ENCODE results near the gene ARFGAP1. TPM values are rescaled to one million over a fixed set of nuclear protein-coding genes. Genes with fewer than 3 reads are reported as not detected.

The ARFGAP1 gene
- total and polyA plus RNA-seq, 2 experiments from 2014 or later = 41.5 to 95.5 TPM

DNA sequence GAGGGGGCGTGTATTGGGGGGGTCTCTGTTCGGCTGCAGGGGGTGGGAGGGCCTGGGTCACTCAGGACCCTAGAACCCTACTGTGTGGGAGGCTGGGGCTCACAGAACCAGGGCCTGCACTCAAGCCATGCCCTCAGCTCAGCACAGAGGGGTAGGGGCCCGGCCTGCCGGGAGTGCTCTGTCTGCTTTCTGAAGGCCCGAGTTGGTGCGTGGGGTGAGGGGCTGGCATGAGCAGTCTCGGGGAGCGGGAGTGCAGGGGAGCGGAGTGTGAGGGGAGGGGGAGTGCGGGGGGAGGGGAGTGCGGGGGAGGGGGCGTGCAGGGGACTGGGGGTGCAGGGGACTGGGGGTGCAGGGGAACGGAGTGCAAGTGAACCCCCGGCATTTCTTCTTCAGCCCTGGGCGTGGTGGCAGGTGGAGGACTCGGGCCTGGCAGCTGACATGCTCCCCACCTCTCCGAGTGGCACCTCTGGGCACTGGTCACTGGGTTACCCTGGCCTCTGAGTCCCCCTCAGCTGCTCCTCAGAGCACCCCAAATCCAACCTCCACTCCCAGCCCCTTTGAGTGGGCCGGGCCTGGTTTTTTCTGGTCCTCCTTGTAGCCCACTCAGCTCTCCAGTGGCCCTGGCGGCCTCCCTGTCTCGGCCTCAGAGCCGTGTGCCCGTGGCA is 21.4 kb downstream of the ARFGAP1 start (continued):
- TF ChIP-seq, protein P1, sequence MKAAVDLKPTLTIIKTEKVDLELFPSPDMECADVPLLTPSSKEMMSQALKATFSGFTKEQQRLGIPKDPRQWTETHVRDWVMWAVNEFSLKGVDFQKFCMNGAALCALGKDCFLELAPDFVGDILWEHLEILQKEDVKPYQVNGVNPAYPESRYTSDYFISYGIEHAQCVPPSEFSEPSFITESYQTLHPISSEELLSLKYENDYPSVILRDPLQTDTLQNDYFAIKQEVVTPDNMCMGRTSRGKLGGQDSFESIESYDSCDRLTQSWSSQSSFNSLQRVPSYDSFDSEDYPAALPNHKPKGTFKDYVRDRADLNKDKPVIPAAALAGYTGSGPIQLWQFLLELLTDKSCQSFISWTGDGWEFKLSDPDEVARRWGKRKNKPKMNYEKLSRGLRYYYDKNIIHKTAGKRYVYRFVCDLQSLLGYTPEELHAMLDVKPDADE (IDR thresholded peaks at IDR 0.05) = no peak
- no peak for TF ChIP-seq STAT1 (IDR thresholded peaks at IDR 0.05; ENCODE audit: unreplicated experiment)
- no peak for TF ChIP-seq CREB1 (CRISPR knock-in tag; IDR thresholded peaks at IDR 0.05; ENCODE audit: low read depth)
- no peak for TF ChIP-seq EZH2 (IDR thresholded peaks at IDR 0.05; ENCODE audit: low read depth, unreplicated experiment)
- no peak for TF ChIP-seq POLR2AphosphoS5 (IDR thresholded peaks at IDR 0.05; ENCODE audit: low read depth)
- no peak for TF ChIP-seq ZNF114 (CRISPR knock-in tag; IDR thresholded peaks at IDR 0.05)
- TF ChIP-seq NANOG (IDR thresholded peaks at IDR 0.05; ENCODE audit: borderline replicate concordance) = no peak
- TF ChIP-seq EZH2phosphoT487 (IDR thresholded peaks at IDR 0.05; ENCODE audit: unreplicated experiment) = no peak
- no peak for TF ChIP-seq JUNB (IDR thresholded peaks at IDR 0.05; ENCODE audit: unreplicated experiment)
- TF ChIP-seq, protein P2, sequence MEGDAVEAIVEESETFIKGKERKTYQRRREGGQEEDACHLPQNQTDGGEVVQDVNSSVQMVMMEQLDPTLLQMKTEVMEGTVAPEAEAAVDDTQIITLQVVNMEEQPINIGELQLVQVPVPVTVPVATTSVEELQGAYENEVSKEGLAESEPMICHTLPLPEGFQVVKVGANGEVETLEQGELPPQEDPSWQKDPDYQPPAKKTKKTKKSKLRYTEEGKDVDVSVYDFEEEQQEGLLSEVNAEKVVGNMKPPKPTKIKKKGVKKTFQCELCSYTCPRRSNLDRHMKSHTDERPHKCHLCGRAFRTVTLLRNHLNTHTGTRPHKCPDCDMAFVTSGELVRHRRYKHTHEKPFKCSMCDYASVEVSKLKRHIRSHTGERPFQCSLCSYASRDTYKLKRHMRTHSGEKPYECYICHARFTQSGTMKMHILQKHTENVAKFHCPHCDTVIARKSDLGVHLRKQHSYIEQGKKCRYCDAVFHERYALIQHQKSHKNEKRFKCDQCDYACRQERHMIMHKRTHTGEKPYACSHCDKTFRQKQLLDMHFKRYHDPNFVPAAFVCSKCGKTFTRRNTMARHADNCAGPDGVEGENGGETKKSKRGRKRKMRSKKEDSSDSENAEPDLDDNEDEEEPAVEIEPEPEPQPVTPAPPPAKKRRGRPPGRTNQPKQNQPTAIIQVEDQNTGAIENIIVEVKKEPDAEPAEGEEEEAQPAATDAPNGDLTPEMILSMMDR (conservative IDR thresholded peaks at IDR 0.05; ENCODE audit: low read depth in 2 of 2) = no peak

DNA sequence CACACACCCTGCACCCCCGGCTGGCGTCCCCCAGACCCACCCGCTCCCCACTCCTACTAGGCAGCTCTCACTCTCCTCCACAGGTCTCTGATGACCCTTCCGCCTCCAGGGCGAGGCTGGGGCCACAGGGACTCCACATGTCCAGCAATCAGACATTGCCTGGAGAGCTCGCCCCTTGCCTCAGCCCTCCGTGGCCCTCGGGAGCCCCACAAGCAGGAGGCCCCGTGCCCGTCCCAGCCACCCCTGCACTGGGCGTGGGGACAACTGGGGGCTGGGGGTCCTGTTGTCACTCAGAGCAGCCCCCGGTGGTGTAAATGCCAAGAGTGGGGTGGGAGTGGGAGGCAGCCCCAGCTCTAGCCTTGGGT is 21.9 kb downstream of the ARFGAP1 start:
- Histone ChIP-seq H2AFZ (no peak overlapping the region), H3K36me3 (ENCODE audit: insufficient read depth) (no peaks in the 10 kb centered on the region), H3K4me3 (no peak overlapping the region), H3K4me2 (no peak overlapping the region), H3K27ac (ENCODE audit: low read depth) (no peak overlapping the region), H4K20me1 (replicated peaks; ENCODE audit: insufficient read depth) (no peaks in the 10 kb centered on the region), H3F3A (replicated peaks; ENCODE audit: low read depth) (no peaks in the 10 kb centered on the region), H3K27me3 (ENCODE audit: insufficient read depth) (no peaks in the 10 kb centered on the region), H3K4me1 (ENCODE audit: insufficient read depth) (peaks cover 22% of the 10 kb centered on the region), H3K9me2 (ENCODE audit: insufficient read depth) (no peaks in the 10 kb centered on the region), H3K79me2 (replicated peaks; ENCODE audit: insufficient read depth) (no peaks in the 10 kb centered on the region)
- Mint-ChIP-seq H3K36me3 (ENCODE audit: low read depth) (no peaks in the 10 kb centered on the region), H3K27me3 (ENCODE audit: insufficient read depth, low read depth, poor library complexity) (peaks cover 31% of the 10 kb centered on the region), H3K27ac (no peak overlapping the region), H3K9me3 (no peaks in the 10 kb centered on the region), H3K4me3 (no peak overlapping the region), H3K4me1 (peaks cover 21% of the 10 kb centered on the region)
- ATAC-seq (no peak), DNase-seq (ENCODE audit: low spot score) (no peak)
- no peak for TF ChIP-seq EZH2phosphoT487 (IDR thresholded peaks at IDR 0.05; ENCODE audit: unreplicated experiment)
- TF ChIP-seq, protein P2 (conservative IDR thresholded peaks at IDR 0.05; ENCODE audit: low read depth in 2 of 2) = no peak
- no peak for TF ChIP-seq ZNF331 (CRISPR knock-in tag; IDR thresholded peaks at IDR 0.05; ENCODE audit: low read depth)
- TF ChIP-seq EZH2 (IDR thresholded peaks at IDR 0.05; ENCODE audit: low read depth, unreplicated experiment) = no peak
- no peak for TF ChIP-seq ZNF114 (CRISPR knock-in tag; IDR thresholded peaks at IDR 0.05)
- TF ChIP-seq STAT1 (IDR thresholded peaks at IDR 0.05; ENCODE audit: unreplicated experiment) = no peak
- TF ChIP-seq, protein P3, sequence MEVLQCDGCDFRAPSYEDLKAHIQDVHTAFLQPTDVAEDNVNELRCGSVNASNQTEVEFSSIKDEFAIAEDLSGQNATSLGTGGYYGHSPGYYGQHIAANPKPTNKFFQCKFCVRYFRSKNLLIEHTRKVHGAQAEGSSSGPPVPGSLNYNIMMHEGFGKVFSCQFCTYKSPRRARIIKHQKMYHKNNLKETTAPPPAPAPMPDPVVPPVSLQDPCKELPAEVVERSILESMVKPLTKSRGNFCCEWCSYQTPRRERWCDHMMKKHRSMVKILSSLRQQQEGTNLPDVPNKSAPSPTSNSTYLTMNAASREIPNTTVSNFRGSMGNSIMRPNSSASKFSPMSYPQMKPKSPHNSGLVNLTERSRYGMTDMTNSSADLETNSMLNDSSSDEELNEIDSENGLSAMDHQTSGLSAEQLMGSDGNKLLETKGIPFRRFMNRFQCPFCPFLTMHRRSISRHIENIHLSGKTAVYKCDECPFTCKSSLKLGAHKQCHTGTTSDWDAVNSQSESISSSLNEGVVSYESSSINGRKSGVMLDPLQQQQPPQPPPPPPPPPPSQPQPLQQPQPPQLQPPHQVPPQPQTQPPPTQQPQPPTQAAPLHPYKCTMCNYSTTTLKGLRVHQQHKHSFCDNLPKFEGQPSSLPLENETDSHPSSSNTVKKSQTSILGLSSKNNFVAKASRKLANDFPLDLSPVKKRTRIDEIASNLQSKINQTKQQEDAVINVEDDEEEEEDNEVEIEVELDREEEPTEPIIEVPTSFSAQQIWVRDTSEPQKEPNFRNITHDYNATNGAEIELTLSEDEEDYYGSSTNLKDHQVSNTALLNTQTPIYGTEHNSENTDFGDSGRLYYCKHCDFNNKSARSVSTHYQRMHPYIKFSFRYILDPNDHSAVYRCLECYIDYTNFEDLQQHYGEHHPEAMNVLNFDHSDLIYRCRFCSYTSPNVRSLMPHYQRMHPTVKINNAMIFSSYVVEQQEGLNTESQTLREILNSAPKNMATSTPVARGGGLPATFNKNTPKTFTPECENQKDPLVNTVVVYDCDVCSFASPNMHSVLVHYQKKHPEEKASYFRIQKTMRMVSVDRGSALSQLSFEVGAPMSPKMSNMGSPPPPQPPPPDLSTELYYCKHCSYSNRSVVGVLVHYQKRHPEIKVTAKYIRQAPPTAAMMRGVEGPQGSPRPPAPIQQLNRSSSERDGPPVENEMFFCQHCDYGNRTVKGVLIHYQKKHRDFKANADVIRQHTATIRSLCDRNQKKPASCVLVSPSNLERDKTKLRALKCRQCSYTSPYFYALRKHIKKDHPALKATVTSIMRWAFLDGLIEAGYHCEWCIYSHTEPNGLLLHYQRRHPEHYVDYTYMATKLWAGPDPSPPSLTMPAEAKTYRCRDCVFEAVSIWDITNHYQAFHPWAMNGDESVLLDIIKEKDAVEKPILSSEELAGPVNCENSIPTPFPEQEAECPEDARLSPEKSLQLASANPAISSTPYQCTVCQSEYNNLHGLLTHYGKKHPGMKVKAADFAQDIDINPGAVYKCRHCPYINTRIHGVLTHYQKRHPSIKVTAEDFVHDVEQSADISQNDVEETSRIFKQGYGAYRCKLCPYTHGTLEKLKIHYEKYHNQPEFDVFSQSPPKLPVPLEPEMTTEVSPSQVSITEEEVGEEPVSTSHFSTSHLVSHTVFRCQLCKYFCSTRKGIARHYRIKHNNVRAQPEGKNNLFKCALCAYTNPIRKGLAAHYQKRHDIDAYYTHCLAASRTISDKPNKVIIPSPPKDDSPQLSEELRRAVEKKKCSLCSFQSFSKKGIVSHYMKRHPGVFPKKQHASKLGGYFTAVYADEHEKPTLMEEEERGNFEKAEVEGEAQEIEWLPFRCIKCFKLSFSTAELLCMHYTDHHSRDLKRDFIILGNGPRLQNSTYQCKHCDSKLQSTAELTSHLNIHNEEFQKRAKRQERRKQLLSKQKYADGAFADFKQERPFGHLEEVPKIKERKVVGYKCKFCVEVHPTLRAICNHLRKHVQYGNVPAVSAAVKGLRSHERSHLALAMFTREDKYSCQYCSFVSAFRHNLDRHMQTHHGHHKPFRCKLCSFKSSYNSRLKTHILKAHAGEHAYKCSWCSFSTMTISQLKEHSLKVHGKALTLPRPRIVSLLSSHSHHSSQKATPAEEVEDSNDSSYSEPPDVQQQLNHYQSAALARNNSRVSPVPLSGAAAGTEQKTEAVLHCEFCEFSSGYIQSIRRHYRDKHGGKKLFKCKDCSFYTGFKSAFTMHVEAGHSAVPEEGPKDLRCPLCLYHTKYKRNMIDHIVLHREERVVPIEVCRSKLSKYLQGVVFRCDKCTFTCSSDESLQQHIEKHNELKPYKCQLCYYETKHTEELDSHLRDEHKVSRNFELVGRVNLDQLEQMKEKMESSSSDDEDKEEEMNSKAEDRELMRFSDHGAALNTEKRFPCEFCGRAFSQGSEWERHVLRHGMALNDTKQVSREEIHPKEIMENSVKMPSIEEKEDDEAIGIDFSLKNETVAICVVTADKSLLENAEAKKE (CRISPR knock-in tag; IDR thresholded peaks at IDR 0.05) = no peak
- no peak for TF ChIP-seq CREB1 (CRISPR knock-in tag; IDR thresholded peaks at IDR 0.05; ENCODE audit: low read depth)
